ENCODE measurements around the gene TTC38.

GRCh38 chr22:46244771-46245170 lies 23.0 kb upstream of the TTC38 start:
- TF ChIP-seq CTCF (IDR thresholded peaks at IDR 0.05) = no peak
- no peak for TF ChIP-seq EP300 (IDR thresholded peaks at IDR 0.05)
- no peak for TF ChIP-seq POLR2A (IDR thresholded peaks at IDR 0.05)
